Measurements from ENCODE around the gene STRIP2. TPM values are rescaled to one million over a fixed set of nuclear protein-coding genes. Genes with fewer than 3 reads are reported as not detected.
"Not testable (repeated sequence)": the region's sequence is repeated elsewhere in the genome, so short reads cannot be mapped to it uniquely, and the experiment has no call there.

Gene STRIP2
- total and polyA plus RNA-seq, 2 donors = 0.44 to 4.1 TPM

- H3K36me3 ChIP-seq (ENCODE audit: insufficient read depth) = no peaks in the 10 kb centered on the region
- H3K27ac ChIP-seq (ENCODE audit: low read depth) = no peak overlapping the region
- 74% methylated on average over 1 of the region's 1 CpG for WGBS
- H3K4me3 ChIP-seq (ENCODE audit: low read depth, low read length) = no peak overlapping the region
- no peaks in the 10 kb centered on the region for H3K4me1 ChIP-seq (ENCODE audit: insufficient read depth)
- DNase-seq (ENCODE audit: extremely low spot score) = no peak
Measured at GRCh38 chr7:129470411-129470810, 36.2 kb downstream of the STRIP2 start.

- no peak overlapping the region for H3K27ac ChIP-seq (ENCODE audit: low read depth)
Measured at GRCh38 chr7:129471402-129471827, 37.2 kb downstream of the STRIP2 start.

GRCh38 chr7:129475931-129476330 is 41.7 kb downstream of the STRIP2 start:
- H3K4me1 ChIP-seq (ENCODE audit: insufficient read depth); DNase-seq (ENCODE audit: extremely low spot score); H3K4me3 ChIP-seq (ENCODE audit: low read depth, low read length); H3K27ac ChIP-seq (ENCODE audit: low read depth); H3K36me3 ChIP-seq (ENCODE audit: insufficient read depth): not testable (repeated sequence)
- 92% methylated on average over 27 of the region's 27 CpGs for WGBS

More at GRCh38 chr7:129471402-129471827, 37.2 kb downstream of the STRIP2 start:
- H3K4me3 ChIP-seq (ENCODE audit: low read depth, low read length) = no peak overlapping the region
- no peaks in the 10 kb centered on the region for H3K36me3 ChIP-seq (ENCODE audit: insufficient read depth)
- no peak for DNase-seq (ENCODE audit: extremely low spot score)
- H3K4me1 ChIP-seq (ENCODE audit: insufficient read depth) = no peaks in the 10 kb centered on the region

- 94% methylated on average over 23 of the region's 27 CpGs for WGBS
- not testable (repeated sequence) for DNase-seq (ENCODE audit: extremely low spot score); H3K27ac ChIP-seq (ENCODE audit: low read depth); H3K4me1 ChIP-seq (ENCODE audit: insufficient read depth); H3K36me3 ChIP-seq (ENCODE audit: insufficient read depth); H3K4me3 ChIP-seq (ENCODE audit: low read depth, low read length)
Measured at GRCh38 chr7:129476398-129476797, 42.2 kb downstream of the STRIP2 start.

GRCh38 chr7:129479831-129480230 is 45.6 kb downstream of the STRIP2 start:
- 94% methylated on average over 1 of the region's 1 CpG for WGBS
- no peaks in the 10 kb centered on the region for H3K4me1 ChIP-seq (ENCODE audit: insufficient read depth)
- H3K27ac ChIP-seq (ENCODE audit: low read depth) = no peak overlapping the region
- no peak overlapping the region for H3K4me3 ChIP-seq (ENCODE audit: low read depth, low read length)
- H3K36me3 ChIP-seq (ENCODE audit: insufficient read depth) = no peaks in the 10 kb centered on the region
- no peak for DNase-seq (ENCODE audit: extremely low spot score)

- Histone ChIP-seq H3K4me1 (ENCODE audit: insufficient read depth) (no peaks in the 10 kb centered on the region), H3K36me3 (ENCODE audit: insufficient read depth) (no peaks in the 10 kb centered on the region), H3K27ac (ENCODE audit: low read depth) (no peak overlapping the region), H3K4me3 (ENCODE audit: low read depth, low read length) (no peak overlapping the region)
- no peak for DNase-seq (ENCODE audit: extremely low spot score)
- 60% methylated on average over 6 of the region's 6 CpGs for WGBS
Measured at GRCh38 chr7:129480674-129481363, 46.6 kb downstream of the STRIP2 start.

GRCh38 chr7:129481376-129481775 is 47.1 kb downstream of the STRIP2 start:
- not testable (repeated sequence) for H3K36me3 ChIP-seq (ENCODE audit: insufficient read depth); H3K27ac ChIP-seq (ENCODE audit: low read depth); H3K4me1 ChIP-seq (ENCODE audit: insufficient read depth); H3K4me3 ChIP-seq (ENCODE audit: low read depth, low read length); DNase-seq (ENCODE audit: extremely low spot score)
- WGBS = 97% methylated on average over 6 of the region's 6 CpGs

- H3K4me3 ChIP-seq (ENCODE audit: low read depth, low read length) = no peak overlapping the region
- H3K27ac ChIP-seq (ENCODE audit: low read depth) = no peak overlapping the region
- no peaks in the 10 kb centered on the region for H3K4me1 ChIP-seq (ENCODE audit: insufficient read depth)
- H3K36me3 ChIP-seq (ENCODE audit: insufficient read depth) = no peaks in the 10 kb centered on the region
- WGBS = 92% methylated on average over 8 of the region's 8 CpGs
- DNase-seq (ENCODE audit: extremely low spot score) = no peak
Measured at GRCh38 chr7:129482781-129483180, 48.5 kb downstream of the STRIP2 start.

- WGBS = 65% methylated on average over 3 of the region's 3 CpGs
- no peak overlapping the region for H3K4me3 ChIP-seq (ENCODE audit: low read depth, low read length)
- no peaks in the 10 kb centered on the region for H3K4me1 ChIP-seq (ENCODE audit: insufficient read depth)
- H3K27ac ChIP-seq (ENCODE audit: low read depth) = no peak overlapping the region
- DNase-seq (ENCODE audit: extremely low spot score) = no peak
- no peaks in the 10 kb centered on the region for H3K36me3 ChIP-seq (ENCODE audit: insufficient read depth)
Measured at GRCh38 chr7:129489491-129489890, 55.3 kb downstream of the STRIP2 start.

- no peak overlapping the region for H3K4me3 ChIP-seq (ENCODE audit: low read depth, low read length)
- WGBS = 83% methylated on average over 2 of the region's 2 CpGs
- no peak overlapping the region for H3K27ac ChIP-seq (ENCODE audit: low read depth)
- no peaks in the 10 kb centered on the region for H3K4me1 ChIP-seq (ENCODE audit: insufficient read depth)
- DNase-seq (ENCODE audit: extremely low spot score) = no peak
- no peaks in the 10 kb centered on the region for H3K36me3 ChIP-seq (ENCODE audit: insufficient read depth)
Measured at GRCh38 chr7:129492391-129492790, 58.2 kb downstream of the STRIP2 start.

- DNase-seq (ENCODE audit: extremely low spot score) = no peak
- H3K4me1 ChIP-seq (ENCODE audit: insufficient read depth) = no peaks in the 10 kb centered on the region
- H3K4me3 ChIP-seq (ENCODE audit: low read depth, low read length) = no peak overlapping the region
- no peaks in the 10 kb centered on the region for H3K36me3 ChIP-seq (ENCODE audit: insufficient read depth)
- no peak overlapping the region for H3K27ac ChIP-seq (ENCODE audit: low read depth)
- 91% methylated on average over 1 of the region's 1 CpG for WGBS
Measured at GRCh38 chr7:129493555-129493954, 59.3 kb downstream of the STRIP2 start.

- Histone ChIP-seq H3K27ac (ENCODE audit: low read depth) (no peak overlapping the region), H3K4me1 (ENCODE audit: insufficient read depth) (no peaks in the 10 kb centered on the region), H3K4me3 (ENCODE audit: low read depth, low read length) (no peak overlapping the region), H3K36me3 (ENCODE audit: insufficient read depth) (no peaks in the 10 kb centered on the region)
- DNase-seq (ENCODE audit: extremely low spot score) = no peak
- WGBS = 41% methylated on average over 5 of the region's 5 CpGs
Measured at GRCh38 chr7:129494041-129494440, 59.8 kb downstream of the STRIP2 start.

- no peak for DNase-seq (ENCODE audit: extremely low spot score)
- WGBS = 52% methylated on average over 1 of the region's 1 CpG
- H3K27ac ChIP-seq (ENCODE audit: low read depth) = no peak overlapping the region
- no peaks in the 10 kb centered on the region for H3K4me1 ChIP-seq (ENCODE audit: insufficient read depth)
- H3K4me3 ChIP-seq (ENCODE audit: low read depth, low read length) = no peak overlapping the region
- no peaks in the 10 kb centered on the region for H3K36me3 ChIP-seq (ENCODE audit: insufficient read depth)
Measured at GRCh38 chr7:129495987-129496386, 61.8 kb downstream of the STRIP2 start.

- no peak overlapping the region for H3K27ac ChIP-seq (ENCODE audit: low read depth)
- H3K4me3 ChIP-seq (ENCODE audit: low read depth, low read length) = no peak overlapping the region
- 72% methylated on average over 7 of the region's 7 CpGs for WGBS
- no peaks in the 10 kb centered on the region for H3K36me3 ChIP-seq (ENCODE audit: insufficient read depth)
- no peak for DNase-seq (ENCODE audit: extremely low spot score)
- H3K4me1 ChIP-seq (ENCODE audit: insufficient read depth) = no peaks in the 10 kb centered on the region
Measured at GRCh38 chr7:129496653-129497052, 62.4 kb downstream of the STRIP2 start.

- H3K36me3 ChIP-seq (ENCODE audit: insufficient read depth) = no peaks in the 10 kb centered on the region
- 91% methylated on average over 4 of the region's 4 CpGs for WGBS
- no peak overlapping the region for H3K4me3 ChIP-seq (ENCODE audit: low read depth, low read length)
- H3K27ac ChIP-seq (ENCODE audit: low read depth) = no peak overlapping the region
- H3K4me1 ChIP-seq (ENCODE audit: insufficient read depth) = no peaks in the 10 kb centered on the region
- DNase-seq (ENCODE audit: extremely low spot score) = no peak
Measured at GRCh38 chr7:129497156-129497555, 62.9 kb downstream of the STRIP2 start.
